HL-60 (cell line): ENCODE data around the gene BSPH1.

ENCODE experiments used
- DNase-seq, 2 experiments: peaks; one replicate each; pipeline ENCODE4 v3.0.0-alpha.2; 2010 to 2020; ENCODE audit warnings: low read depth in 1 of 2, low spot score in 1 of 2
- H3K27ac ChIP-seq: fragments of 250-450 bp; sonication (Bioruptor Pico); replicated peaks from 2 replicates; pipeline ENCODE4 v1.5.1; 2020; ENCODE audit warnings: mild to moderate bottlenecking, moderate library complexity
- H3K27me3 ChIP-seq: fragments of 250-450 bp; sonication (Bioruptor Pico); 2 replicates; pipeline ENCODE4 v1.5.1; 2021; ENCODE audit warnings: mild to moderate bottlenecking, moderate library complexity; ENCODE audit not compliant: insufficient read depth, poor library complexity, severe bottlenecking
- H3K4me3 ChIP-seq: replicated peaks from 2 replicates; pipeline ENCODE4 v1.5.1; 2011; ENCODE audit warnings: mild to moderate bottlenecking, control low read depth, low read length; ENCODE audit not compliant: insufficient read depth
- CTCF ChIP-seq: IDR thresholded peaks from one replicate; pipeline ENCODE4 v1.5.1; 2011; ENCODE audit warnings: low read length, control low read depth, inconsistent platforms; ENCODE audit not compliant: insufficient read depth
- GABPA ChIP-seq: IDR thresholded peaks from 2 replicates; pipeline ENCODE4 v1.6.1; 2012; ENCODE audit warnings: low read depth
- POLR2AphosphoS5 ChIP-seq: IDR thresholded peaks from 2 replicates; pipeline ENCODE4 v1.6.1; 2012; ENCODE audit warnings: low read depth
- REST ChIP-seq: IDR thresholded peaks from 2 replicates; pipeline ENCODE4 v1.6.1; 2012; ENCODE audit warnings: low read depth; ENCODE audit not compliant: insufficient replicate concordance
- SPI1 ChIP-seq: IDR thresholded peaks from 2 replicates; pipeline ENCODE4 v1.6.1; 2012; ENCODE audit warnings: low read depth, mild to moderate bottlenecking, borderline replicate concordance

The BSPH1 gene

GRCh38 chr19:47998800-47999199 is 6.8 kb upstream of the BSPH1 start:
- H3K27me3 ChIP-seq = no peaks in the 10 kb centered on the region
- DNase-seq = no peak
- no peak overlapping the region for H3K27ac ChIP-seq
- H3K4me3 ChIP-seq = no peak overlapping the region
- no peak for TF ChIP-seq SPI1
- TF ChIP-seq CTCF = no peak
- TF ChIP-seq GABPA = no peak
- TF ChIP-seq POLR2AphosphoS5 = no peak
- no peak for TF ChIP-seq REST

GRCh38 chr19:47996230-47996727 is 4.3 kb upstream of the BSPH1 start:
- Histone ChIP-seq H3K4me3 (no peak overlapping the region), H3K27ac (no peak overlapping the region), H3K27me3 (no peaks in the 10 kb centered on the region)
- DNase-seq = no peak
- TF ChIP-seq GABPA (no peak), REST (no peak), CTCF (no peak), POLR2AphosphoS5 (no peak), SPI1 (no peak)

- TF ChIP-seq GABPA (no peak), POLR2AphosphoS5 (no peak), SPI1 (no peak), REST (no peak), CTCF (no peak)
- H3K27ac ChIP-seq = no peak within 1 kb of the TSS
- no peaks in the 10 kb centered on the region for H3K27me3 ChIP-seq
- no peak for DNase-seq
- no peak within 1 kb of the TSS for H3K4me3 ChIP-seq
These were observed 2.3 kb upstream of the BSPH1 start, which contains the start of gene ELSPBP1 for GRCh38 chr19:47994209-47994802. Gene ELSPBP1 (plus strand): TSS chr19:47994632. CDS start chr19:48008668, 14,036 bp downstream.
